Upper lobe of right lung (tissue), 1 donor: ENCODE data around the gene GPX5. TPM values are rescaled to one million over a fixed set of nuclear protein-coding genes. Genes with fewer than 3 reads are reported as not detected.
"Not testable (repeated sequence)": the region's sequence is repeated elsewhere in the genome, so short reads cannot be mapped to it uniquely, and the experiment has no call there.

Experiments
- ATAC-seq: fragments of 200-7000 bp; cut with Tn5 transposase; one replicate; pipeline ENCODE4 v1.9.1; 2020; ENCODE audit warnings: mild to moderate bottlenecking, moderate library complexity
- DNase-seq: peaks from one replicate; pipeline ENCODE4 v3.0.0-alpha.2; 2020
- H3K27ac ChIP-seq: fragments of 200-600 bp; one replicate; pipeline ENCODE4 v1.8.0; 2022
- H3K27me3 ChIP-seq: fragments of 200-600 bp; one replicate; pipeline ENCODE4 v1.8.0; 2022; ENCODE audit warnings: mild to moderate bottlenecking
- H3K36me3 ChIP-seq: fragments of 200-600 bp; one replicate; pipeline ENCODE4 v1.8.0; 2022
- H3K4me1 ChIP-seq: fragments of 200-600 bp; one replicate; pipeline ENCODE4 v1.8.0; 2022
- H3K4me3 ChIP-seq: fragments of 200-600 bp; one replicate; pipeline ENCODE4 v1.8.0; 2022; ENCODE audit warnings: mild to moderate bottlenecking
- H3K9me3 ChIP-seq: fragments of 200-600 bp; one replicate; pipeline ENCODE4 v1.8.0; 2022
- intact Hi-C: fragments of 100-400 bp; cut with DNase I; formaldehyde crosslinking; loops from one replicate; pipeline ENCODE4 v1.11.0; 2022
- total RNA-seq: library from RNA; stranded (reverse); fragmentation: NEBNext Ultra II Directional; extraction: Animal tissue kit (Norgen Biotek cat#: 25700); gene quantifications from one replicate; pipeline ENCODE4 v1.2.1, GENCODE V29; 2021
- TF ChIP-seq, protein P1 (sequence below): fragments of 200-600 bp; IDR thresholded peaks from one replicate; pipeline ENCODE4 v1.8.0; 2022; ENCODE audit warnings: antibody characterized with exemption
- donor health status: DM: no; HTN: yes; CAD: no; lungs with severe emphysema.

GPX5 gene
- total RNA-seq, 1 donor from 2014 or later = not detected

DNA sequence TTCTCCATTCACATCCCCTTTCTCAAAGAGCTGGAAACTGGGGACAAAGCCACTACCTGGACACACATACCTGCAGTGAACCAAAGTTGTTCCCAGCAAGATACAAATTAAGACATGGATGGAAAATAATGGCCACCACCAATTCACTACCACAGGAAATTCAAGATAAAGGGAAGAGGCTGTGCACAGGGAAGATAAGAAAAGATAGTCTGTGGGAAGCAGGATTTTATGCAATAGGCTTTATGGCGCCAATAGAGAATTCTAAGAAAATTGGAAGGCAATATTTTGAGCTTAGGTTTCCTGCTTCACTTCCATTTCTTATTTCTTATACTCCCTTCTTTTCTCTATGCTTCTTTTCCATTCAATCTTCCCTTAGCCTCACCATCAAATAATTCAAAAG, 19.9 kb upstream of the GPX5 start:
- no peak for ATAC-seq
- H3K9me3 ChIP-seq = no peaks in the 10 kb centered on the region
- intact Hi-C loops = no loop called here
- H3K4me1 ChIP-seq = no peaks in the 10 kb centered on the region
- no peak overlapping the region for H3K4me3 ChIP-seq
- no peak overlapping the region for H3K27ac ChIP-seq
- no peak for DNase-seq
- H3K27me3 ChIP-seq = no peaks in the 10 kb centered on the region
- TF ChIP-seq, protein P1, sequence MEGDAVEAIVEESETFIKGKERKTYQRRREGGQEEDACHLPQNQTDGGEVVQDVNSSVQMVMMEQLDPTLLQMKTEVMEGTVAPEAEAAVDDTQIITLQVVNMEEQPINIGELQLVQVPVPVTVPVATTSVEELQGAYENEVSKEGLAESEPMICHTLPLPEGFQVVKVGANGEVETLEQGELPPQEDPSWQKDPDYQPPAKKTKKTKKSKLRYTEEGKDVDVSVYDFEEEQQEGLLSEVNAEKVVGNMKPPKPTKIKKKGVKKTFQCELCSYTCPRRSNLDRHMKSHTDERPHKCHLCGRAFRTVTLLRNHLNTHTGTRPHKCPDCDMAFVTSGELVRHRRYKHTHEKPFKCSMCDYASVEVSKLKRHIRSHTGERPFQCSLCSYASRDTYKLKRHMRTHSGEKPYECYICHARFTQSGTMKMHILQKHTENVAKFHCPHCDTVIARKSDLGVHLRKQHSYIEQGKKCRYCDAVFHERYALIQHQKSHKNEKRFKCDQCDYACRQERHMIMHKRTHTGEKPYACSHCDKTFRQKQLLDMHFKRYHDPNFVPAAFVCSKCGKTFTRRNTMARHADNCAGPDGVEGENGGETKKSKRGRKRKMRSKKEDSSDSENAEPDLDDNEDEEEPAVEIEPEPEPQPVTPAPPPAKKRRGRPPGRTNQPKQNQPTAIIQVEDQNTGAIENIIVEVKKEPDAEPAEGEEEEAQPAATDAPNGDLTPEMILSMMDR = no peak
- H3K36me3 ChIP-seq = no peaks in the 10 kb centered on the region

- Histone ChIP-seq H3K4me1 (no peaks in the 10 kb centered on the region), H3K36me3 (no peaks in the 10 kb centered on the region), H3K27ac (no peak overlapping the region), H3K27me3 (no peaks in the 10 kb centered on the region), H3K9me3 (no peaks in the 10 kb centered on the region), H3K4me3 (no peak overlapping the region)
- DNase-seq (no peak), ATAC-seq (no peak)
- intact Hi-C loops = no loop called here
- TF ChIP-seq, protein P1 = no peak
Observed at GRCh38 chr6:28506807-28507475, 18.7 kb upstream of the GPX5 start.

- Histone ChIP-seq H3K27ac (no peak overlapping the region), H3K4me3 (no peak overlapping the region), H3K9me3 (no peaks in the 10 kb centered on the region), H3K36me3 (no peaks in the 10 kb centered on the region), H3K4me1 (no peaks in the 10 kb centered on the region), H3K27me3 (no peaks in the 10 kb centered on the region)
- ATAC-seq = no peak
- DNase-seq = no peak
- TF ChIP-seq, protein P1 = no peak
- intact Hi-C loops = no loop called here
Observed at GRCh38 chr6:28511628-28512300, 13.9 kb upstream of the GPX5 start.

DNA sequence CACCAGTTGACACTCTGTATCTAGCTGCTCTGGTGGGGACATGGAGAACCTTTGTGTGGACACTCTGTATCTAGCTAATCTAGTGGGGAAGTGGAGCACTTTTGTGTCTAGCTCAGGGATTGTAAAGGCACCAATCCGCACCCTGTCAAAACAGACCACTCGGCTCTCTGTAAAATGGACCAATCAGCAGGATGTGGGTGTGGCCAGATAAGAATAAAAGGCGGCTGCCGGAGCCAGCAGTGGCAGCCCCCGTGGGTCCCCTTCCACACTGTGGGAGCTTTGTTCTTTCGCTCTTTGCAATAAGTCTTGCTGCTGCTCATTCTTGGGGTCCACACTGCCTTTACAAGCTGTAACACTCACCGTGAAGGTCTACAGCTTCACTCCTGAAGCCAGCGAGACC, 13.3 kb upstream of the GPX5 start:
- H3K4me3 ChIP-seq, DNase-seq, H3K27ac ChIP-seq, ATAC-seq, H3K27me3 ChIP-seq, intact Hi-C loops, H3K4me1 ChIP-seq, H3K9me3 ChIP-seq, H3K36me3 ChIP-seq: not testable (repeated sequence)

DNA sequence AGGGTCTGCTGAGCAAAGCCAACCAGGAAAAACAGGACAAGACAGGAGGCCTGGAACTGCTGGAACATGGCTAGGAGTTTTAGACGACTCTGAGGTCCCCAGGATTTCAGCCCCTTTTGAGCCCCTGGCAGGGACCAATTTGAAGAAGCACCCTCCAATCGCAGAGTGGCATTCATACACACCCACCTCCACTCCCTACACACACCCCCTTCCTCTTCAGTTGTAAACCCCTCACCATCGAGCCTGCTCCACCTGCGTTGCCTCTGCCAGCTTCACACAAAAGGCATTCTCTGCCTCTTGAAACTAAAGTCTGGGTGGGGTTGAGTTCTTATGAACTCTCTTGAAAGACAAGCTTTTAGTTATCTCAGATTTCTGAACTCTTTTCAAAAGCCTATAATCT, 10.0 kb upstream of the GPX5 start, which contains the start of gene GPX6:
Gene GPX6 (minus strand): TSS at position 118 of the 400 bp plus-strand sequence. CDS start 50 bp downstream, at position 68.
- no peak for DNase-seq
- Histone ChIP-seq H3K27ac (no peak within 1 kb of the TSS), H3K4me1 (no peaks in the 10 kb centered on the region), H3K9me3 (no peaks in the 10 kb centered on the region), H3K27me3 (no peaks in the 10 kb centered on the region), H3K4me3 (no peak within 1 kb of the TSS), H3K36me3 (no peaks in the 10 kb centered on the region)
- intact Hi-C loops = no loop called here
- ATAC-seq = no peak
- TF ChIP-seq, protein P1 = no peak

- TF ChIP-seq, protein P1 = no peak
- Histone ChIP-seq H3K4me1 (no peaks in the 10 kb centered on the region), H3K27ac (no peak overlapping the region), H3K27me3 (no peaks in the 10 kb centered on the region), H3K9me3 (no peaks in the 10 kb centered on the region), H3K4me3 (no peak overlapping the region), H3K36me3 (no peaks in the 10 kb centered on the region)
- no peak for ATAC-seq
- DNase-seq = no peak
- intact Hi-C loops = no loop called here
Observed at GRCh38 chr6:28517964-28518363, 7.7 kb upstream of the GPX5 start.
